ENCODE measurements around the gene PITPNM2. TPM values are rescaled to one million over a fixed set of nuclear protein-coding genes. Genes with fewer than 3 reads are reported as not detected.
A peak's percentile ranks its signal among the peaks of the same experiment; 100 is the strongest.

PITPNM2 gene
- total RNA-seq, 3 donors from 2014 or later (not counting 1 experiment from before 2014, with no cell fraction given) = 38.9 to 94.6 (median 42.5) TPM

DNA sequence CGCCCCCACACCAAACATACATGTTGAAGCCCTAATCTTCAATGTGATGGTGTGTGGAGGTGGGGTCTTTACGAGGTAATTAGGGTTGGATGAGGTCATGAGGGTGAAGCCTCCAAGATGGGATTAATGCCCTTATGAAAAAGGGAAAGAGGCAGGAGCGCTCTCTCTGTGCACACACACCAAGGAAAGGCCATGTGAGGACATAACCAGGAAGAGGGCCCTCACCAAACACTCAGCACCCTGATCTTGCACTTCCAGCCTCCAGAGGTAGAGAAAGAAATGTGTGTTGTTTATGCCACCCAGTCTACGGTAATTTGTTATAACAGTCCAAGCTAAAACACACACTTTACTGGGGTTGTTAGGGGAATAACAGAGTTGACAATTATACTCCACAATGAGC, 14.6 kb upstream of the PITPNM2 start:
- Mint-ChIP-seq H3K36me3 (peaks cover 11% of the 10 kb centered on the region), H3K27ac (no peak overlapping the region), H3K9me3 (no peaks in the 10 kb centered on the region), H3K4me1 (peaks cover 0 to 4% of the 10 kb centered on the region in 2 donors), H3K4me3 (no peak overlapping the region), H3K27me3 (ENCODE audit: low read depth in 2 of 2) (no peaks in the 10 kb centered on the region)
- Histone ChIP-seq H3K36me3 (ENCODE audit: control insufficient read depth, insufficient read depth, low read length) (peaks cover 49% of the 10 kb centered on the region), H3K4me1 (ENCODE audit: control insufficient read depth, insufficient read depth, low read length) (no peaks in the 10 kb centered on the region), H3K27ac (ENCODE audit: low read length) (no peak overlapping the region), H3K27me3 (ENCODE audit: control insufficient read depth, insufficient read depth, low read length) (no peaks in the 10 kb centered on the region), H3K4me3 (ENCODE audit: low read length) (no peak overlapping the region), H3K9me3 (ENCODE audit: control insufficient read depth, insufficient read depth, low read length) (no peaks in the 10 kb centered on the region)
- ATAC-seq (no peak), DNase-seq (no peak)
- no peak for TF ChIP-seq CTCF (IDR thresholded peaks at IDR 0.05)
- intact Hi-C loops (cut with micrococcal nuclease) = no loop called here
- WGBS (ENCODE audit: insufficient coverage) = 100% methylated on average over 2 of the region's 4 CpGs

- intact Hi-C loops (cut with micrococcal nuclease) = no loop called here
- Histone ChIP-seq H3K36me3 (ENCODE audit: control insufficient read depth, insufficient read depth, low read length) (peaks cover 57% of the 10 kb centered on the region), H3K27me3 (ENCODE audit: control insufficient read depth, insufficient read depth, low read length) (no peaks in the 10 kb centered on the region), H3K4me1 (ENCODE audit: control insufficient read depth, insufficient read depth, low read length) (no peaks in the 10 kb centered on the region), H3K4me3 (ENCODE audit: low read length) (no peak overlapping the region), H3K27ac (ENCODE audit: low read length) (no peak overlapping the region), H3K9me3 (ENCODE audit: control insufficient read depth, insufficient read depth, low read length) (no peaks in the 10 kb centered on the region)
- ATAC-seq (no peak), DNase-seq (no peak)
- H3K9me3 Mint-ChIP-seq = no peaks in the 10 kb centered on the region
- 92% methylated on average over 6 of the region's 9 CpGs for WGBS (ENCODE audit: insufficient coverage)
- no peak overlapping the region for H3K4me3 Mint-ChIP-seq
- peak overlapping the region; percentile 22 to 58 for H3K27ac Mint-ChIP-seq
- H3K36me3 Mint-ChIP-seq = peaks cover 11% of the 10 kb centered on the region
- TF ChIP-seq CTCF (IDR thresholded peaks at IDR 0.05) = no peak
- H3K27me3 Mint-ChIP-seq (ENCODE audit: low read depth in 2 of 2) = no peaks in the 10 kb centered on the region
- H3K4me1 Mint-ChIP-seq = peaks cover 0 to 4% of the 10 kb centered on the region in 2 donors
Observed at GRCh38 chr12:123164710-123165261, 13.9 kb upstream of the PITPNM2 start.

DNA sequence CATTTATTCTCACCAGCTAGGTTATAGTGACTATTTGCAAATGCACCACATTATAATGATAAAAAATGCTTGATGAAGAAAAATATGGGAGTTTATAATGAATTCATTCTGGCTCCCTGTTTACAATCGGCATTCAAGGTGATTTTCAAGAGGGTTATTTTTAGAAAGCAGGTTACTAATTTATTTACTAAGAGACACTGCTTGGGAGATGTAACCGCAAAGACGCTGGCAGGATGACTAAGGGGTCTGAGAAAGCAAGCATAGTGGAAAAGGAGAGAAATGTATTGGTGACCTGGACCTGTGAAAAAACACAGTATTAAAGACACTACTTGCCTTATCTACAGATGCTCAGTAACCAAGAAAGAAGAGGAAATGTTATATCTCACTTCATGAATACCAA, 13.3 kb upstream of the PITPNM2 start:
- Mint-ChIP-seq H3K36me3 (peaks cover 11% of the 10 kb centered on the region), H3K27ac (peak overlapping the region; percentile 22 to 58), H3K9me3 (no peaks in the 10 kb centered on the region), H3K27me3 (ENCODE audit: low read depth in 2 of 2) (no peaks in the 10 kb centered on the region), H3K4me1 (peaks cover 0 to 4% of the 10 kb centered on the region in 2 donors), H3K4me3 (no peak overlapping the region)
- DNase-seq (no peak), ATAC-seq (no peak)
- TF ChIP-seq CTCF (IDR thresholded peaks at IDR 0.05) = no peak
- intact Hi-C loops (cut with micrococcal nuclease) = no loop called here
- Histone ChIP-seq H3K4me3 (ENCODE audit: low read length) (no peak overlapping the region), H3K4me1 (ENCODE audit: control insufficient read depth, insufficient read depth, low read length) (no peaks in the 10 kb centered on the region), H3K27ac (ENCODE audit: low read length) (no peak overlapping the region), H3K27me3 (ENCODE audit: control insufficient read depth, insufficient read depth, low read length) (no peaks in the 10 kb centered on the region), H3K9me3 (ENCODE audit: control insufficient read depth, insufficient read depth, low read length) (no peaks in the 10 kb centered on the region), H3K36me3 (ENCODE audit: control insufficient read depth, insufficient read depth, low read length) (peaks cover 60% of the 10 kb centered on the region)
- WGBS (ENCODE audit: insufficient coverage) = 84% methylated on average over 3 of the region's 3 CpGs

DNA sequence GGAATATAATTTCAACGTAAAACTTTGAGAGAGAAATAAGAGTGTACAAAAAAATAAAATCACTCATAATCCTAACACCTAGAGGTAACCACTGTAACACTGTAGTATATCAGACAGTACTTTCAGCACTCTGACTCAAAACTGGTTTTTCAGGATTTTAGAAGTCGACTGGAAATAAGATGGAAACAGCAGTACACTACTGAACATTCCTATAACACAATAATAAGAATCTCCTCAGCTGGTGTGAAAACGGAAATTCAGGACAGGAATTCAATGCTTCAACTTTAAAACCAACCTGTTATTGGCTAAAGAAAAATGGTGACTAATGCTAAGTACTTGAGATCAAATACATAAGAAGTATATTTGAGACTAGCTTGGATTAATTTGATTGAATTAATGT, 12.3 kb upstream of the PITPNM2 start:
- 100% methylated on average over 1 of the region's 3 CpGs for WGBS (ENCODE audit: insufficient coverage)
- Histone ChIP-seq H3K27me3 (ENCODE audit: control insufficient read depth, insufficient read depth, low read length) (no peaks in the 10 kb centered on the region), H3K4me1 (ENCODE audit: control insufficient read depth, insufficient read depth, low read length) (no peaks in the 10 kb centered on the region), H3K9me3 (ENCODE audit: control insufficient read depth, insufficient read depth, low read length) (no peaks in the 10 kb centered on the region), H3K27ac (ENCODE audit: low read length) (no peak overlapping the region), H3K36me3 (ENCODE audit: control insufficient read depth, insufficient read depth, low read length) (peaks cover 60% of the 10 kb centered on the region), H3K4me3 (ENCODE audit: low read length) (no peak overlapping the region)
- no peak overlapping the region for H3K27ac Mint-ChIP-seq
- DNase-seq (no peak), ATAC-seq (no peak)
- H3K4me3 Mint-ChIP-seq = no peak overlapping the region
- no peaks in the 10 kb centered on the region for H3K9me3 Mint-ChIP-seq
- intact Hi-C loops (cut with micrococcal nuclease) = no loop called here
- no peak for TF ChIP-seq CTCF (IDR thresholded peaks at IDR 0.05)
- peaks cover 0 to 4% of the 10 kb centered on the region in 2 donors for H3K4me1 Mint-ChIP-seq
- H3K27me3 Mint-ChIP-seq (ENCODE audit: low read depth in 2 of 2) = no peaks in the 10 kb centered on the region
- peaks cover 11% of the 10 kb centered on the region for H3K36me3 Mint-ChIP-seq
